Fibroblast of lung (primary cell): Measurements from ENCODE around the gene PPP4R3B.

Experiments
- CTCF ChIP-seq, 2 donors: IDR thresholded peaks in 1 of 2; conservative IDR thresholded peaks in 1 of 2; 1 replicate in 1 of 2; 2 replicates in 1 of 2; pipeline ENCODE4 v1.5.1; 2011 to 2012; ENCODE audit warnings: low read length in 2 of 2, control low read depth in 1 of 2, inconsistent platforms in 1 of 2, low read depth in 1 of 2, mild to moderate bottlenecking in 1 of 2
- EZH2 ChIP-seq: IDR thresholded peaks from 2 replicates; pipeline ENCODE4 v1.5.1; 2012; ENCODE audit warnings: low read length, control low read depth, mild to moderate bottlenecking; ENCODE audit errors: missing control alignments

GRCh38 chr2:55601849-55602248 lies 15.6 kb downstream of the PPP4R3B start:
- no peak for TF ChIP-seq CTCF (conservative IDR thresholded peaks at IDR 0.05 in 1 of 2, IDR thresholded peaks at IDR 0.05 in 1 of 2; ENCODE audit: low read depth in 1 of 2, low read length in 2 of 2)
- no peak for TF ChIP-seq EZH2
